Cardiac fibroblast (primary cell): ENCODE data around the gene EPHA8.

Experiments
- DNase-seq, 2 donors: peaks; one replicate each; pipeline versions ENCODE4 v3.0.0 to v3.0.0-alpha.2; 2010; ENCODE audit warnings: low read depth in 2 of 2
- H3K4me3 ChIP-seq, 2 donors: replicated peaks in 1 of 2; 1 replicate in 1 of 2; 2 replicates in 1 of 2; pipeline ENCODE4 v1.5.1; 2011; ENCODE audit warnings: low read depth in 2 of 2, low read length in 2 of 2, mild to moderate bottlenecking in 2 of 2, moderate library complexity in 1 of 2
- CTCF ChIP-seq: IDR thresholded peaks from one replicate; pipeline ENCODE4 v1.5.1; 2011; ENCODE audit warnings: low read depth, mild to moderate bottlenecking, low read length, inconsistent platforms

EPHA8 gene

GRCh38 chr1:22600071-22600816 lies 37.0 kb downstream of the EPHA8 start:
- no peak for DNase-seq
- H3K4me3 ChIP-seq: no peak overlapping the region
- no peak for TF ChIP-seq CTCF

GRCh38 chr1:22600817-22601605 lies 37.7 kb downstream of the EPHA8 start:
- no peak for TF ChIP-seq CTCF
- no peak for DNase-seq
- no peak overlapping the region for H3K4me3 ChIP-seq

GRCh38 chr1:22601610-22602009 lies 38.3 kb downstream of the EPHA8 start:
- no peak for DNase-seq
- H3K4me3 ChIP-seq: no peak overlapping the region
- no peak for TF ChIP-seq CTCF

- no peak for TF ChIP-seq CTCF
- H3K4me3 ChIP-seq: no peak overlapping the region
- no peak for DNase-seq
These were observed 38.9 kb downstream of the EPHA8 start for GRCh38 chr1:22602060-22602740.

GRCh38 chr1:22606161-22606560 lies 42.9 kb downstream of the EPHA8 start:
- DNase-seq: no peak
- no peak overlapping the region for H3K4me3 ChIP-seq
- no peak for TF ChIP-seq CTCF

- H3K4me3 ChIP-seq: no peak overlapping the region
- DNase-seq: no peak
- TF ChIP-seq CTCF: no peak
These were observed 43.9 kb downstream of the EPHA8 start for GRCh38 chr1:22607154-22607553.
